ENCODE data around the gene CYP17A1.

GRCh38 chr10:102799691-102800471 lies 37.3 kb downstream of the CYP17A1 start:
- no peak for TF ChIP-seq POLR2A (IDR thresholded peaks at IDR 0.05)
- TF ChIP-seq, protein P1, sequence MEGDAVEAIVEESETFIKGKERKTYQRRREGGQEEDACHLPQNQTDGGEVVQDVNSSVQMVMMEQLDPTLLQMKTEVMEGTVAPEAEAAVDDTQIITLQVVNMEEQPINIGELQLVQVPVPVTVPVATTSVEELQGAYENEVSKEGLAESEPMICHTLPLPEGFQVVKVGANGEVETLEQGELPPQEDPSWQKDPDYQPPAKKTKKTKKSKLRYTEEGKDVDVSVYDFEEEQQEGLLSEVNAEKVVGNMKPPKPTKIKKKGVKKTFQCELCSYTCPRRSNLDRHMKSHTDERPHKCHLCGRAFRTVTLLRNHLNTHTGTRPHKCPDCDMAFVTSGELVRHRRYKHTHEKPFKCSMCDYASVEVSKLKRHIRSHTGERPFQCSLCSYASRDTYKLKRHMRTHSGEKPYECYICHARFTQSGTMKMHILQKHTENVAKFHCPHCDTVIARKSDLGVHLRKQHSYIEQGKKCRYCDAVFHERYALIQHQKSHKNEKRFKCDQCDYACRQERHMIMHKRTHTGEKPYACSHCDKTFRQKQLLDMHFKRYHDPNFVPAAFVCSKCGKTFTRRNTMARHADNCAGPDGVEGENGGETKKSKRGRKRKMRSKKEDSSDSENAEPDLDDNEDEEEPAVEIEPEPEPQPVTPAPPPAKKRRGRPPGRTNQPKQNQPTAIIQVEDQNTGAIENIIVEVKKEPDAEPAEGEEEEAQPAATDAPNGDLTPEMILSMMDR (IDR thresholded peaks at IDR 0.05) = no peak
